Neural cell (in vitro differentiated cells): ENCODE measurements around the gene RBM4B.

ENCODE experiments used
- EZH2 ChIP-seq: fragments of 200-600, 300-800 bp; shearing (Covaris generic), sonication (generic); IDR thresholded peaks from 2 replicates; pipeline ENCODE4 v1.6.1; 2014; ENCODE audit warnings: antibody characterized with exemption, low read length, borderline replicate concordance, mild to moderate bottlenecking; ENCODE audit not compliant: insufficient read depth, poor library complexity, severe bottlenecking
- POLR2AphosphoS5 ChIP-seq: IDR thresholded peaks from 2 replicates; pipeline ENCODE4 v1.6.1; 2012
- TAF1 ChIP-seq: IDR thresholded peaks from 2 replicates; pipeline ENCODE4 v1.6.1; 2012; ENCODE audit warnings: low read depth

- no peak for TF ChIP-seq EZH2
- no peak for TF ChIP-seq POLR2AphosphoS5
- no peak for TF ChIP-seq TAF1
Observed at GRCh38 chr11:66710384-66710930, 32.8 kb upstream of the RBM4B start.
